ENCODE data around the gene CHPT1.
"Not testable (repeated sequence)": the region's sequence is repeated elsewhere in the genome, so short reads cannot be mapped to it uniquely, and the experiment has no call there.

Gene CHPT1

DNA sequence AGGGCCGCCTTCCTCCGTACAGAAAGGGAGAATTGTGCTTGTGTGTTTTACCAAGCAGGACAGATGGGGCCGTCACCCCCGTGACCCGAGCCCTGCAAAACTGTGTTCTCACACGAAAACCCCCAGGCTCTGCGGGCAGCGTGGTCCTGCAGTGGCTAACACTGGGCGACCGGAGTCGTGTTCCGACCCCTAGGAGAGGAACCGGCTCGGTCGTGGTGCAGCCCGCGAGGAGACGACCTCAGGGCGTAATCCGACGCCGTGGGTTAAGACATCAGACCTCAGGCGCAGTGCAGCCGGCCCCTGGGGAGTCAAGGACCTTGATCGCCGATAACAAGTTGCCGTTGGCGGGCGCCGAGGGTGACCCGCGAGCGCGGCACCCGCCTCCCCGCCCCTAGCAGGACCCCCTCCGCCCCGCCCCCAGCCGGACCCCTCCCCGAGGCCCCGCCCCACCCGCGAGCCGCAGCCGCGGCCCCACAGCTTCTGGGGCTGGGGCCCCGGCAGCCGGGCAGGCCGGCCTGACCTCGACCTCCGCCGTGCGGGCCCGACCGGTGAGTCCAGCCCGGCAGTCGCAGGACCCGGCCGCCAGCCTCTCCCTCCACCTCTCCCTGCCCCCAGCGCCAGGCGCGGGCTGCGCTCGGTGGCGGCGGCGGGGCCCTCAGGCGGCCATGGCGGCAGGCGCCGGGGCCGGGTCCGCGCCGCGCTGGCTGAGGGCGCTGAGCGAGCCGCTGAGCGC, at the start of gene CHPT1:
TSS of gene CHPT1 (plus strand) at position 444 of the 733 bp plus-strand sequence. CDS start at position 666, 222 bp downstream.
- FAIRE-seq, result no peak

DNA sequence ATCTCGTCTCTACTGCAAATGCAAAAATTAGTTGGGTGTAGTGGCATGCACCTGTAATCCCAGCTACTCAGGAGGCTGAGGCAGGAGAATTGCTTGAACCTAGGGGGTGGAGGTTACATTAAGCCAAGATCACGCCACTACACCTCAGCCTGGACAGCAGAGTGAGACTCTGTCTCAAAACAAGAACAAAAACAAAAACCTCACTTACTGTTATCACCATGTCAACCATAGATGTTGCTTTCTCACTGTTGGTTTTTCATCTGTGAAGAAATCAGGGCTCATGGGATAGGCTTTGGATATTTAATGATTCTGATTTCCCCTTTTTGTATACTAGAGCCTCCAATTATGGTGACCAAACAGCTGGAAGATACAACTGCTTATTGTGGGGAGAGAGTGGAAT, 49.7 kb upstream of the CHPT1 start:
- FAIRE-seq, result no peak

DNA sequence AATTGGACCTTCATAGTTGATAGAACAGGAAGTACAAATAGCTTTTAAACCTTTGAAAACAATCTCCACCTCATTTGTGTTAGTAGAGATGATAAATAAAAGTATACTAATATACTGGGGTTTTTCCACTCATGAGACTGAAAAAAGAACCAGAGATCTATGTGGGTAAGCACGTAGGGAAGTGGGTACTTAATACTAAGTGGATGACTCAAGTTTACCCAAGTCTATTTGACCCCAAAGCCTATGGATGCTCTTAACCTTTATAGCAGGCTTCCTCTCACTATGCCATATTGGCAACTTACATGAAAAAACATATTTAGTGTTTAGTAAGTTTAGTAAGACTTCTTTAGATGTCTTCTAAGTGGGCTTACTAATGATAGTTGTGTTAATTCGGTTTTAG, 49.2 kb upstream of the CHPT1 start:
- FAIRE-seq, result no peak

DNA sequence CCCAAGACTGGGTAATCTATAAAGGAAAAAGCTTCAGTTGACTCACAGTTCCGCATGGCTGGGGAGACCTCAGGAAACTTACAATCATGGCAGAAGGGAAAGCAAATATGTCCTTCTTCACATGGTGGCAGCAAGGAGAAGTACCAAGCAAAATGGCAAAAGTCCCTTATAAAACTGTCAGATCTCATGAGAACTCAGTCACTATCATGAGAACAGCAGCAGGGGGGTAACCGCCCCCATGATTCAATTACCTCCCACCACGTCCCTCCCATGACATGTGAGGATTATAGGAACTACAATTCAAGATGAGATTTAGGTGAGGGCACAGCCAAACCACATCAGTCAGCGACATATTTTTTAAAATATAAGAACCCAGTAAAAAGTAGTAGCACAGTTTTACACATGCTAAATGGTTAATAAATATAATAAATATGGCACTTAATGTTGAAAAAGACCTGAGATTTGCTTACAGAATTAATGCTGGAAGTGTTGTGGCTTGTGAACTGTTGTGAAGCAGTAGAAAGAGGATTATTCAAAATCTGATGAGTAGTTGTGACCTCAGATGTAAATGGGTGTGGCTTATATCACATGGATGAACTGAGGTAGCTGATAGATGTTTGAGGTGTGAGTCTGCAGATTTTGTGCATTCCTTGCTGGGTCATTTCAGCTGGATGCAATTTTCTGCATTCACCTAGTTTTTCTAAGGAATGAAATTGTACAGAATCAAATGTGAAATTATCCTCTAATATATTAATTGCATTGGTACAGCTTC, 46.9 kb upstream of the CHPT1 start:
- FAIRE-seq, result no peak

DNA sequence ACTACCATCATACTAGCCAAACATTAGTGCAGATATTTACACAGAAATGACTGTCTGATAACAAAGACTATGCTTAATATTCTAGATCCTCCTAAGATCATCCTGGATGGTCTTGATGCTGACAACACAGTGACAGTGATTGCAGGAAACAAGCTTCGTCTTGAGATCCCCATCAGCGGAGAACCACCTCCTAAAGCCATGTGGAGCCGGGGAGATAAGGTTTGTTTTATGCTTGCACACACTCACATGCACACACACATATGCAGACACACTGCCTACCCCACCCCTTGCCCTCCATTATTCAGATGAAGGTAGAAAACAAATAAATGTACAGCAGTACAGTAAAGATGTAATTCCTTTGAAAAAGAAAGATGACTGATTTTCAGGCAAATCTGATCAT, 44.4 kb upstream of the CHPT1 start:
- no peak for FAIRE-seq

DNA sequence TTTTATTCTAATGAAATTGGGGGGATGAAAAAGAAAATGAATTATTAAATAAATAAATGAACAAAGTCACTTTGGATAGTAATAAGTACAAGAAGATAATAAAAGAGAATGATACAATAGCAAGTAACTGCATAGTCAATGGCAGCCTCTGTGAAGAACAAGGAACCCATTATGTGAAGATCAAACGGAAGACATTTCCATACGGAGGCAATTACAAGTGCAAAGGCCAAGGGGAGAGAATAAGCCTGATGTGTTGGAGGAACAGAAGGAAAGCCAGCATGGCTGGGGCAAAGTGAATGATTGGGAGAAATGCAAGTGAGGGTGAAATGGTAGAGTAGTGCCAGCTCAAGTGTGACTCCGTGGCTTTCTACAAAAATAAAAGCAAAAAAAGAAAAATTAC, 43.9 kb upstream of the CHPT1 start:
- FAIRE-seq, result no peak

DNA sequence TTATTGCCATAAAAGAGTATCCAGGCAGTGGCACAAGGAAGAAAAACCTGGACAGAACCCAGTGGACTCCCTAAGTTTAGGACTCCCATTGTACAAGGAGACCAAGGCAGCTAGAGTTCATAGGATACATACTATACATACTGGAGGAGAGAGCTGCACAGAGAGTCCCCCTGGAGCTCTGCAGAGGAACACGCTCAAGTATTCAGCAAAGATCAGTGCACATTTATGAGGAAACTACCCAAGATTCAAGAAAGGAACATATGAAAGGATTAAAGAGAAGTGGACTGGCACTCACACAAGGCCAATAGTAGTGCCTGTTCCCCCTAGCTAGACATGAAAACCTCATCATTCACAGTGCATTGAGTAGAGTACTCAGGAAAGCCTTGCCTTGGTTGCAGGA, 43.0 kb upstream of the CHPT1 start:
- FAIRE-seq, result no peak

DNA sequence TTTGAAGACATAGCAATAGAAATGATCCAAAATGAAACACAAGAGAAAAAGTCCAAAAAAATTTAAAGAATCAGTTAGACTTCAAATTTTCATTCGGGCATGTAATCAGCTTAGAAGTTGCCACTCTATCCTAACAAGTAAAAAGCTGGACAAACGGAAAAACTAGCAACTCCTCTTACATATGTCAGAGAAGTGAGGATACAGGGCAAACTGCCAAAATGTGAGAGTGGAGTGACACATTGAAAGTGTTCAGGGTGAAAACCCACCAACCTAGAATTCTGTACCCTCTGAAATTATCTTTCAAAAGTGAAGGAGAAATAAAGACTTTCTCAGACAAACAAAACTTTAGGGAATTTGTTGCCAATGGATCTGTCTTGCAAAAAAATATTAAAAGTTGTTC, 42.0 kb upstream of the CHPT1 start:
- no peak for FAIRE-seq

DNA sequence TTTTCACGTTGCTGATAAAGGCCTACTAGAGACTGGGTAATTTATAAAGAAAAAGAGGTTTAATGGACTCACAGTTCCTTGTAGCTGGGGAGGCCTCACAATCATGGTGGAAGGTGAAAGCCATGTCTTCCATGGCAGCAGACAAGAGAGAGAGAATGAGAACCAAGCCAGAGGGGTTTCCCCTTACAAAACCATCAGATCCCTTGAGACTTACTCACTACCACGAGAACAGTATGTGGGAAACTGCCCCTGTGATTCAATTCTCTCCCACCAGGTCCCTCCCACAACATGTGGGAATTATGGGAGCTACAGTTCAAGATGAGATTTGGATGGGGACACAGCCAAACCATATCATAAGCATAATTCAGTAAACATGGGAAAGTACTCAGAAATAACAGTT, 36.8 kb upstream of the CHPT1 start:
- not testable (repeated sequence) for FAIRE-seq

DNA sequence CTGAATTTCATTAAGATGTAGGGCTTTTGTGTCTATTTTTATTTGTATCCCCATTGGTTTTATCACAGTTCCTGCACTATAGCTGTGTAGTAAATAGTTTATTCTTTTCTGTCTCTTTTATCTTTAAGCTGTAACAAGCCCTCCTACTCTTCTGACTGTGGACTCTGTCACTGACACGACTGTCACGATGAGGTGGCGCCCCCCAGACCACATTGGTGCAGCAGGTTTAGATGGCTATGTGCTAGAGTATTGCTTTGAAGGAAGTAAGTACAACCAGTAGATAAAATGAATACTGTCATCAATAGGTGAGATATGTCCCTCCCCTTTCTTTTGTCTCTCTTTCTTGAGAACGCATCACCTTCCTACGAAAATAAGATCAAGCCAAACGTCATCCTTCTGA, 34.1 kb upstream of the CHPT1 start:
- FAIRE-seq, result no peak

DNA sequence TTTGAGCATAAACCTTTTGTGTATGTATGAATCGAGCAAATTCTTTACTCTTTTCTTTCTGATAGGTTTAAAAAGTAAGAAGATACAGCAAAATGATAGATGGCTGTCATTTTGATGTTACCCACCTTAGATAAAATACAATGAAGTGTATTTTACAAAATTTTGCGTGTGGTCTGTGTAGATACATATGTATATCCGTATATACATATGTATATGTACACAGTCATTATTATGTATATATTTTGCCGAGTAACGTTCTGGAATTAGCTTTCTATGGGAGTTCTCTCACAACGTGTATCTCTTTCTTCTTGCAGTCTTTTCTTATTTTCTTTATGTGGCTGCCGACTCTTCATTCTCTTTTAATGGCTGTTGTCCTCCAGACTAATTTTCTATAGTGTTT, 32.4 kb upstream of the CHPT1 start:
- no peak for FAIRE-seq

DNA sequence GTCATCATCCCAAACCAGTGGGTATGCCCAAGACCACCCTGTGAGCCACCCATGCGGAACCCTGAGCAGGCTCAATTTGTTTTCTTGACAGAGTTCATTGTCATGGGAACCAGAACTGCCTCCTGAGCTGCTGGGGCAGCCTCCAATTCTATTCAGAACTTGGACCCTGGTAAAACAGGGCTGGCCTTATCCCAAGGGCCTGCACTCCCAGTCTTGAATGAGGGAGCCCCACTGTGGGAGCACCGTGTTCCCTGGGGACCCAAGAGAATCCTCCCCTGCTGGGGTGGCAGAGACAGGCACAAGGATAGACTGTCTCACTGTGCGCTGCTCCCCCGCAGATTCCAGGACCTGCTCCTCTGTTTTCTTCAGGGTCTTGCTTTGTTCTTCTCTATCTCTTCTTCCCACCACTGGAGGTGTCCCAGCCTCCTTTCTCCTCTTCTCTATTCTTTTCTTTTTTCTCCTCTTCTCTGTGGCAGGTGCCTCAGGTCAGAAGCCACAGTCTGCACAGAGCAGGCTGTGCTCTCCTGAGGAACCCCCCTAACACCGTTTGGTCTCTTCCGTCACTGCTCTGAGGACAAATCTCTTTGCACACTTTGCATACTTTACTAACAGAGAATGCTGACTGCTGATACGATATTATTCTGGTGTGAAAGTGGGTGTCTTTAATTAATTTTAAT, 31.2 kb upstream of the CHPT1 start:
- FAIRE-seq, result no peak

DNA sequence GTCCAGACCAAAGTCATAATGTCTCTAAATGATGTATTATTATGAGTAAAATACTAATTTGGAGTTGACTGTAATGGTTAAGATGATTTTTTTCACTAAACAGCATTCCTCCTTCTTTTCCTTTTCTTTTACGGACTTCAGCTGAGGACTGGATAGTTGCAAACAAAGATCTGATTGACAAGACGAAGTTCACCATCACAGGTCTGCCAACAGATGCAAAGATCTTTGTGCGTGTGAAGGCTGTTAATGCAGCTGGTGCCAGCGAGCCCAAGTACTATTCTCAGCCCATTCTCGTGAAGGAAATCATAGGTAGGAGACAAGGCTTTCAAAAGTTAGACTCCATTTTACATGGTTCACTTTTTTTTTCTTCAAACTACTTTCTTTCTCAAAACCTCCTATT, 29.8 kb upstream of the CHPT1 start:
- FAIRE-seq, result no peak

DNA sequence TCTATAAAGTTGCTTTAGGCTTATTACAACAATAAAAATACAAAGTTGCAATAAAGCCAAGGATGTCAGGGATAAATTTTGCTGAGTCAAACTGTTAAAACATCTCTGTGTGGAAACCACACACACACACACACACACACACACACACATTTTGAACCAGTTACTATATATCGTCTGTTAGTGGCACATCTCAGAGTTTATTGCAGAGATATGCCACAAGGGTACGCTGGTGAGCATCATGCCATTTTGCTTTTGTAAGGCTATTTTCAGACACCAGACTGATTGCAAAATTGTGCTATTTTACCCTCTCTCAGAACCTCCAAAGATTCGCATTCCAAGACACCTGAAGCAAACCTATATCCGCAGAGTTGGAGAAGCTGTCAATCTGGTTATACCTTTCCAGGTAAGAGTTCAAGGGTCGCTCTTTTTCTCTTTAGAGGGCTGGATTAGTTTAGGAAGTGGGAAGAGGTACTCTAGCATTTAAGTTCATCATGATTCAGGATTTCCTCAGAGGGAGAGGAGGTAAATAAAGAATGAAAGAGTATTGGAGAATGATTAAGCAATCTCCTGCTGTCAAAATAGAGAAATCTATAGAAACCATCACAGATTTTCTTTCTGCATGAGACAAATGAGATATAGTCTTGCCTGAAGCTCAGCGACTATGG, 27.3 kb upstream of the CHPT1 start:
- FAIRE-seq, result no peak

DNA sequence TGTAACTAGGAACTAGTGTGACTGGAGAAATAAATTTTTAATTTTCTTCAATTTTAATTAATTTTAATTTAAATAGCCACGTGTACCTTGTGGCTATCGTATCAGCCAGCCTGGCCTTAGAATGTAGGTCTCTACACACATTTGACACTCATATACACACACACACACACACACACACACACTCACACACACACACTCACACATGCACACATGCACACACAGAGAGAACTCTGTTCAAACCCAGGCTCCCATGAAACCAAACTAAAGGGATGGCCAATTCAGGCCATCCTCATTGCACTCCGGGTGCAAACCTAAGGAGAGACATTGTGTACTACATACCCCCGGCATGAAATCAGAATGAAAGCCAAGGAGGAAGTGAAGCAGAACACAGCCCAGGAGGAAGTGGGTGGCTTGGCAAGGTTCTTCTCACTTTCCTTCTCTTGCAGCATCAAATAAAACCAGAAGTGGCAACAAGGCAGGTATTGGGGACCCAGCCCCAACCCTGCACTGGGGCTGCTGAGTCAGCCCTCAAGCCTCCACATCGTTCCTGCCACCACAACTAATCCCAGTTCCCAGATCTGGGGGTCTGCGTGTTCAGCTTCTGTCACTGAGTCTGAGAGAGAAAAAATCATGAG, 26.2 kb upstream of the CHPT1 start:
- no peak for FAIRE-seq

DNA sequence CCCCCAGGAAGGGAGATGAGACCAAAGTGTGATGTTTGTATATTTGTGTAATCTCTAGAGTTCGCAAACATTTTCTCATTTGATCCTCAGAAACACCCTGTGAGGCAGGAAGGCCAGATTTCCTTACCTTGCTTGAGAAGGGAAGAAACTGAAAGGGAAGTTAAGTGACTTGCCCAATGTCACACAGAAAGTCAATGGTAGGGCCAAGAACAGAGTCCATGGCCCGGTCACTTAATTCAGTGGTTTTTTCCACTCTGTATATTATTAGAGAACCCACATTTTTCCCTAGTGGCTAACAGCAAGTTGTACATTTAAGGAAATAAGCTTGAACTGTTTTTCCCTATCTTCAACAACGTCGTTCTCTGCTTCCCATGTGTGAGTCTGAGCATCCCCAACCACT, 25.6 kb upstream of the CHPT1 start:
- no peak for FAIRE-seq

DNA sequence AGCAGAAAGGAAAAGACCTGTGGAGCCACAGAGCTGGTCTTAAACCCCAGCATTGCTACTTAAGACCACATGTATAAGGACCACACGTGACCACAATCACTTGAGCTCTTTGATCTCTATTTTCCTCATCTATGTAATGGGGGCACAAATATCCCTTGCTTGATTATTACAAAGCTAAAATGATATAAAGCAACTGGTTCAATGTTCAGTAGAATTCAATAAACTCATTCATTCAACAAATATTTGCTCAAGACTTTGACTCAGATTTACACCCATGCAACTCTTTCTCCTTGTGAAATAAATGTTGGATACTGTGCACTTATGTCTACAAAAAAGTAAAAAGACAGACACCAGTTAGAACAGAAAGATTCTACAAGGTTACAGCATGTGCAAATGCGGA, 21.9 kb upstream of the CHPT1 start:
- no peak for FAIRE-seq

DNA sequence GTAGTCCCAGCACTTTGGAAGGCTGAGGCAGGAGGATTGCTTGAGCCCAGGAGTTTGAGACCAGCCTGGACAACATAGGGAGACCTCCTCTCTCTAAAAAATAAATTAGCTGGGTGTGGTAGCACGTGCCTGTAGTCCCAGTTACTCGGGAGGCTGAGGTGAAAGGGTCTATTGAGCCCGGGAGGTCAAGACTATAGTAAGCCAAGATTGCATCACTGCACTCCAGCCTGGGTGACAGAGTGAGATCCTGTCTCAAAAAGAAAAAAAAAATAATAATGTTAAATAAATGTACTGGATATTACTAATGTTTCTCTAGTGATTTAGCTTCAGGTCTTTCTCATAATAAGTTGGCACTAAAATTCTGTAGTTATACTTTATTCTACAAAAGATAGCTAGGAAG, 20.9 kb upstream of the CHPT1 start:
- not testable (repeated sequence) for FAIRE-seq

DNA sequence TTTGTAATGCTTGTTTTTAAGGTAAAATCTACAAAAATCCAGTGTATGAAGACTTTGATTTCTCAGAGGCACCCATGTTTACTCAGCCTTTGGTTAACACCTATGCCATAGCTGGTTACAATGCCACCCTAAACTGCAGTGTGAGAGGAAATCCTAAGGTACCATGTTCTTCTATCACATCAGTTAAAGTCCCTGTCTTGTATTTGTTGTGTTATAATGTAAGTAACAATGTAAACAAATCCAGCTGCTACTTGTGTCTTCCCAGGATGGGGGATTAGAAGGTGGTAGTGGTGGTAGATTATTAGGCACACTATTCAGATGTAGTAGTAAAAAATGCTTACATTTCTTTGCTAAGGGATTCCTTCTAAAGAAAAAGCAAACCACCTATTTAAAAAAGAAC, 19.4 kb upstream of the CHPT1 start:
- FAIRE-seq, result no peak

DNA sequence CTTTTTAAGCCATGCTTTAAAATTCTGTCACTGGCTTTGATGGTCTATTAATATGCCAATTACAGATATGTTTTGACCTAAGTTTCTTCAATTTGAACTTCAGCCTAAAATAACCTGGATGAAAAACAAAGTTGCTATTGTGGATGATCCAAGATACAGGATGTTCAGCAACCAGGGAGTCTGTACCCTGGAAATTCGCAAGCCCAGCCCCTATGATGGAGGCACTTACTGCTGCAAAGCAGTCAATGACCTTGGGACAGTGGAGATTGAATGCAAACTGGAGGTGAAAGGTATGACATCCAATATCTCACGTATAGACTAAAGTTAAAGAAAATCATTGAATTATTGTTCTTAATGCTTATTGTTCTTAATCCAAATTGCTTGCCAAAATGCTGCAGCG, 17.2 kb upstream of the CHPT1 start:
- FAIRE-seq, result no peak

DNA sequence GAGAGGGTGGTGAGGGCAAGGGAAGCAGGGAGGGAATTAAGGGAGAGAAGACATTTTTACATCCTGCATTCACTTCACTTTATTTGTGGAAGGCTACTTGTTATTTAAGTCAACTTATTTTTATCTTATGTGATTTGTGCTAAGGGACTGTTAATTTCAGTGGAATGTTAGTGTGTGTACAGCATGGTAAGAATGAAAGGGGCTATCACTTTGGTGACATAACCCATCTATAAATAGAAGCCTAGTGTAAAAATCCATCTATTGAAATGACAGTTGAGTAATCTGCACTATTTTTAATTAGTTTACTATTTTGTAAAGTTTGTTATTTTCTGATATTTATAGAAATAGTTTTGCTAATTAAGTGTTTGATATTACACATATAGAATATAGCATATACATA, 16.8 kb upstream of the CHPT1 start:
- no peak for FAIRE-seq

DNA sequence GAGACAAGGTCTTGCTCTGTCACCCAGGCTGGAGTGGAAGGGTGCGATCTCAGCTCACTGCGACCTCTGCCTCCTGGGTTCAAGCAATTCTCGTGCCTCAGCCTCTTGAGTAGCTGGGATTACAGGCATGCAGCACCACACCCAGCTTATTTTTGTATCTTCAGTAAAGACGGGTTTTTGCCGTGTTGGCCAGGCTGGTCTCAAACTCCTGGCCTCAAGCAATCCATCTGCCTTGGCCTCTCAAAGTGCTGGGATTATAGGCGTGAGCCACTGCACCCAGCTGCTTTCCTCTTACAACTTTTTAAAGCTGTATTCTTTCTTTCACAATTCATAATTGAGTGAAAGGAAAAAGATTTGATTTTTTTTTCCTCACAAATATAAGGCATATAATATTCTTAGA, 15.8 kb upstream of the CHPT1 start:
- not testable (repeated sequence) for FAIRE-seq

DNA sequence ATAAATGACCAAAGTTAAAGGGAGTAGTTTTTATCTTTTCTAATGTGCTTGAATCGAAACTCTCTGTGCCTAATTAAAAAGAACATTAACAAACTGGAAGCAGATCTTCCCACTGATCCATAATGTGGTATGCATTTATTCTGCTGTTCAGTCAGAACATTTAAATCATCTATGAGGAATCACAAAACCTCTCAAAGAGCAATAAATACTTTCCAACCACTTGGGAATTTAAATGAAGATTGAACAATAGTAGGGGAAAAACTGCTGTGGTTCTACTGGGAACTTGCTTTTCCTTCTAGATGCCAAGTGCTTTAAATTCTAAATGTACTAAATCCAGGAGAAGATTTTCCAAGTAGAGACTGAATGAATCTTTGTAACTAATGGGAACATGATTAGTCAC, 12.3 kb upstream of the CHPT1 start:
- FAIRE-seq, result no peak

All from G401.6 (cell line).